ENCODE results near the gene CHSY1.
"Not testable (repeated sequence)": the region's sequence is repeated elsewhere in the genome, so short reads cannot be mapped to it uniquely, and the experiment has no call there.

Gene CHSY1

GRCh38 chr15:101131489-101132389, 120.1 kb downstream of the CHSY1 start:
- Histone ChIP-seq H3K4me3 (ENCODE audit: low read length in 2 of 2) (no peak overlapping the region), H3K27ac (ENCODE audit: low read length) (no peak overlapping the region), H3K9me3 (ENCODE audit: control insufficient read depth in 2 of 2, low read length in 2 of 2) (no peaks in the 10 kb centered on the region), H3K9ac (ENCODE audit: low read length in 2 of 2) (no peak overlapping the region), H3K27me3 (ENCODE audit: control insufficient read depth in 1 of 2, insufficient read depth in 2 of 2, low read length in 2 of 2) (no peaks in the 10 kb centered on the region), H3K36me3 (ENCODE audit: control insufficient read depth in 2 of 2, insufficient read depth in 2 of 2, low read length in 2 of 2) (no peaks in the 10 kb centered on the region), H3K4me1 (ENCODE audit: control insufficient read depth, insufficient read depth, low read length) (peaks cover 12% of the 10 kb centered on the region)

GRCh38 chr15:101129851-101130380, 121.9 kb downstream of the CHSY1 start:
- Histone ChIP-seq H3K27me3 (ENCODE audit: control insufficient read depth in 1 of 2, insufficient read depth in 2 of 2, low read length in 2 of 2) (no peaks in the 10 kb centered on the region), H3K4me3 (ENCODE audit: low read length in 2 of 2) (no peak overlapping the region), H3K9me3 (ENCODE audit: control insufficient read depth in 2 of 2, low read length in 2 of 2) (no peaks in the 10 kb centered on the region), H3K36me3 (ENCODE audit: control insufficient read depth in 2 of 2, insufficient read depth in 2 of 2, low read length in 2 of 2) (no peaks in the 10 kb centered on the region), H3K27ac (ENCODE audit: low read length) (no peak overlapping the region), H3K4me1 (ENCODE audit: control insufficient read depth, insufficient read depth, low read length) (peaks cover 14% of the 10 kb centered on the region), H3K9ac (ENCODE audit: low read length in 2 of 2) (no peak overlapping the region)

- no peaks in the 10 kb centered on the region for H3K27me3 ChIP-seq (ENCODE audit: control insufficient read depth in 1 of 2, insufficient read depth in 2 of 2, low read length in 2 of 2)
- no peak overlapping the region for H3K9ac ChIP-seq (ENCODE audit: low read length in 2 of 2)
- peaks cover 14% of the 10 kb centered on the region for H3K4me1 ChIP-seq (ENCODE audit: control insufficient read depth, insufficient read depth, low read length)
- H3K9me3 ChIP-seq (ENCODE audit: control insufficient read depth in 2 of 2, low read length in 2 of 2), result no peaks in the 10 kb centered on the region
- H3K27ac ChIP-seq (ENCODE audit: low read length), result peak overlapping the region; percentile 89
- no peaks in the 10 kb centered on the region for H3K36me3 ChIP-seq (ENCODE audit: control insufficient read depth in 2 of 2, insufficient read depth in 2 of 2, low read length in 2 of 2)
- H3K4me3 ChIP-seq (ENCODE audit: low read length in 2 of 2), result no peak overlapping the region
These were observed 123.4 kb downstream of the CHSY1 start for GRCh38 chr15:101128221-101129015.

- no peaks in the 10 kb centered on the region for H3K9me3 ChIP-seq (ENCODE audit: control insufficient read depth in 2 of 2, low read length in 2 of 2)
- H3K27me3 ChIP-seq (ENCODE audit: control insufficient read depth in 1 of 2, insufficient read depth in 2 of 2, low read length in 2 of 2), result no peaks in the 10 kb centered on the region
- peaks cover 14% of the 10 kb centered on the region for H3K4me1 ChIP-seq (ENCODE audit: control insufficient read depth, insufficient read depth, low read length)
- no peaks in the 10 kb centered on the region for H3K36me3 ChIP-seq (ENCODE audit: control insufficient read depth in 2 of 2, insufficient read depth in 2 of 2, low read length in 2 of 2)
- no peak overlapping the region for H3K4me3 ChIP-seq (ENCODE audit: low read length in 2 of 2)
- peak overlapping the region; percentile 1 to 60 for H3K9ac ChIP-seq (ENCODE audit: low read length in 2 of 2)
- peak overlapping the region; percentile 89 for H3K27ac ChIP-seq (ENCODE audit: low read length)
These were observed 124.3 kb downstream of the CHSY1 start for GRCh38 chr15:101127506-101128076.

GRCh38 chr15:101126618-101127505, 125.0 kb downstream of the CHSY1 start:
- Histone ChIP-seq H3K27me3 (ENCODE audit: control insufficient read depth in 1 of 2, insufficient read depth in 2 of 2, low read length in 2 of 2) (no peaks in the 10 kb centered on the region), H3K4me3 (ENCODE audit: low read length in 2 of 2) (no peak overlapping the region), H3K4me1 (ENCODE audit: control insufficient read depth, insufficient read depth, low read length) (peaks cover 20% of the 10 kb centered on the region), H3K9ac (ENCODE audit: low read length in 2 of 2) (peak overlapping the region; percentile 1 to 60), H3K36me3 (ENCODE audit: control insufficient read depth in 2 of 2, insufficient read depth in 2 of 2, low read length in 2 of 2) (no peaks in the 10 kb centered on the region), H3K27ac (ENCODE audit: low read length) (peak overlapping the region; percentile 89), H3K9me3 (ENCODE audit: control insufficient read depth in 2 of 2, low read length in 2 of 2) (no peaks in the 10 kb centered on the region)

GRCh38 chr15:101125881-101126428, 125.9 kb downstream of the CHSY1 start:
- not testable (repeated sequence) for H3K4me3 ChIP-seq (ENCODE audit: low read length in 2 of 2); H3K9me3 ChIP-seq (ENCODE audit: control insufficient read depth in 2 of 2, low read length in 2 of 2); H3K9ac ChIP-seq (ENCODE audit: low read length in 2 of 2); H3K27me3 ChIP-seq (ENCODE audit: control insufficient read depth in 1 of 2, insufficient read depth in 2 of 2, low read length in 2 of 2); H3K36me3 ChIP-seq (ENCODE audit: control insufficient read depth in 2 of 2, insufficient read depth in 2 of 2, low read length in 2 of 2)
- peaks cover 28% of the 10 kb centered on the region for H3K4me1 ChIP-seq (ENCODE audit: control insufficient read depth, insufficient read depth, low read length)
- peak overlapping the region; percentile 89 for H3K27ac ChIP-seq (ENCODE audit: low read length)
